HG03342 (cell line): ENCODE results near the gene LARP4.
"Not testable (repeated sequence)": the region's sequence is repeated elsewhere in the genome, so short reads cannot be mapped to it uniquely, and the experiment has no call there.

ENCODE experiments used
- ATAC-seq: cut with Tn5 transposase; IDR thresholded peaks from one replicate; pipeline ENCODE4 v1.9.1; 2021; ENCODE audit warnings: mild to moderate bottlenecking, moderate library complexity; ENCODE audit not compliant: unreplicated experiment

Gene LARP4

GRCh38 chr12:50521781-50522180 is 121.1 kb downstream of the LARP4 start:
- not testable (repeated sequence) for ATAC-seq

- no peak for ATAC-seq
Observed at GRCh38 chr12:50523772-50524171, 123.1 kb downstream of the LARP4 start.

- no peak for ATAC-seq
Observed at GRCh38 chr12:50524621-50525020, 123.9 kb downstream of the LARP4 start.

- no peak for ATAC-seq
Observed at GRCh38 chr12:50525422-50525821, 124.7 kb downstream of the LARP4 start.

- ATAC-seq: no peak
Observed at GRCh38 chr12:50527359-50527726, 126.7 kb downstream of the LARP4 start.

- no peak for ATAC-seq
Observed at GRCh38 chr12:50528800-50529199, 128.1 kb downstream of the LARP4 start.

GRCh38 chr12:50529345-50529744 is 128.7 kb downstream of the LARP4 start:
- ATAC-seq: no peak
